SK-MEL-5 (cell line): ENCODE data around the gene RNF44. TPM values are rescaled to one million over a fixed set of nuclear protein-coding genes. Genes with fewer than 3 reads are reported as not detected.
"Not testable (repeated sequence)": the region's sequence is repeated elsewhere in the genome, so short reads cannot be mapped to it uniquely, and the experiment has no call there.

Source experiments
- DNase-seq: peaks from one replicate; pipeline ENCODE4 v3.0.0-alpha.2; 2016; ENCODE audit warnings: low read depth, low spot score
- in situ Hi-C: cut with HindIII; loops from 2 replicates; pipeline ENCODE4 v1.10.0; 2016; ENCODE audit warnings: low sequenced_read_pairs, high pct_unique_total_duplicates, low pct_unique_long_range_greater_than_20kb
- small RNA-seq, 2 experiments: library from RNA; depleted of rRNA; stranded (forward); fragments of <200 nt; gene quantifications; one replicate each; pipeline ENCODE3, GENCODE V24; 2014
- total RNA-seq: library from RNA; depleted of rRNA; stranded (reverse); fragments of >200 nt; shearing (Covaris generic); gene quantifications from 2 replicates; pipeline ENCODE4 v1.2.3, GENCODE V29; 2014; rRNA removed

RNF44 gene
- total RNA-seq, 1 experiment from 2014 or later: 7.7 TPM

GRCh38 chr5:176503496-176503895 lies 33.7 kb downstream of the RNF44 start:
- in situ Hi-C loops: no loop called here
- DNase-seq: no peak

GRCh38 chr5:176501333-176501732 lies 35.9 kb downstream of the RNF44 start:
- no peak for DNase-seq
- in situ Hi-C loops: no loop called here

GRCh38 chr5:176500511-176500910 lies 36.7 kb downstream of the RNF44 start:
- in situ Hi-C loops: no loop called here

GRCh38 chr5:176499273-176499672 lies 37.9 kb downstream of the RNF44 start:
- in situ Hi-C loops: no loop called here
- no peak for DNase-seq

More at GRCh38 chr5:176500511-176500910, 36.7 kb downstream of the RNF44 start:
- DNase-seq: no peak

GRCh38 chr5:176497852-176498251 lies 39.4 kb downstream of the RNF44 start:
- in situ Hi-C loops: no loop called here
- DNase-seq: no peak

GRCh38 chr5:176492431-176492830 lies 44.8 kb downstream of the RNF44 start:
- DNase-seq: no peak
- in situ Hi-C loops: no loop called here

GRCh38 chr5:176491901-176492300 lies 45.3 kb downstream of the RNF44 start:
- DNase-seq: no peak
- in situ Hi-C loops: no loop called here

- in situ Hi-C loops: no loop called here
- no peak for DNase-seq
Measured at GRCh38 chr5:176491101-176491502, 46.1 kb downstream of the RNF44 start.

GRCh38 chr5:176490301-176490700 lies 46.9 kb downstream of the RNF44 start:
- in situ Hi-C loops: no loop called here
- peak; percentile 6 for DNase-seq

- in situ Hi-C loops: no loop called here
- no peak for DNase-seq
Measured at GRCh38 chr5:176489077-176489476, 48.1 kb downstream of the RNF44 start.

GRCh38 chr5:176487160-176487559 lies 50.0 kb downstream of the RNF44 start:
- in situ Hi-C loops, DNase-seq: not testable (repeated sequence)

- in situ Hi-C loops: no loop called here
Measured at GRCh38 chr5:176486189-176486757, 50.9 kb downstream of the RNF44 start.

GRCh38 chr5:176485176-176485575 lies 52.0 kb downstream of the RNF44 start:
- DNase-seq: no peak
- in situ Hi-C loops: no loop called here

More at GRCh38 chr5:176486189-176486757, 50.9 kb downstream of the RNF44 start:
- DNase-seq: no peak

GRCh38 chr5:176481711-176482110 lies 55.5 kb downstream of the RNF44 start:
- no peak for DNase-seq

More at GRCh38 chr5:176481711-176482110, 55.5 kb downstream of the RNF44 start:
- in situ Hi-C loops: no loop called here

Small RNAs within 50 kb of the gene (small RNA-seq; reads per million reads assigned to genes)
- 0 reads per million in 2 experiments for gene RF00019
- gene RN7SL684P: 0 reads per million in 2 experiments

Other genes starting within 250 kb of the RNF44 start
- 30.6 and 39.5 TPM in 2 replicates for gene KIAA1191, start 175.6 kb downstream of the RNF44 start, total RNA-seq
- 0.03 and 0.05 TPM in 2 replicates for gene ARL10, start 171.9 kb downstream of the RNF44 start, total RNA-seq
- 31.8 and 32.0 TPM in 2 replicates for gene NOP16, start 148.8 kb downstream of the RNF44 start, total RNA-seq
- 210 and 216 TPM in 2 replicates for gene HIGD2A, start 148.7 kb downstream of the RNF44 start, total RNA-seq
- gene CLTB, start 120.9 kb downstream of the RNF44 start, total RNA-seq: 51.5 and 58.3 TPM in 2 replicates
- 36.6 and 40.8 TPM in 2 replicates for gene FAF2, start 89.0 kb downstream of the RNF44 start, total RNA-seq
- gene CDHR2, start 11.9 kb upstream of the RNF44 start, total RNA-seq: not detected in 2 replicates
- gene GPRIN1, start 72.8 kb upstream of the RNF44 start, total RNA-seq: 4.1 and 5.0 TPM in 2 replicates
- gene SNCB, start 93.1 kb upstream of the RNF44 start, total RNA-seq: 0.11 and 0.26 TPM in 2 replicates
- gene EIF4E1B, start 93.3 kb upstream of the RNF44 start, total RNA-seq: not detected in 2 replicates
- gene TSPAN17, start 110.1 kb upstream of the RNF44 start, total RNA-seq: 19.7 and 20.5 TPM in 2 replicates